ENCODE data around the gene TYW1B. TPM values are rescaled to one million over a fixed set of nuclear protein-coding genes. Genes with fewer than 3 reads are reported as not detected.
A peak's percentile ranks its signal among the peaks of the same experiment; 100 is the strongest.
"Not testable (repeated sequence)": the region's sequence is repeated elsewhere in the genome, so short reads cannot be mapped to it uniquely, and the experiment has no call there.

TYW1B gene
- total RNA-seq, 1 experiment from 2014 or later = 3.0 TPM

DNA sequence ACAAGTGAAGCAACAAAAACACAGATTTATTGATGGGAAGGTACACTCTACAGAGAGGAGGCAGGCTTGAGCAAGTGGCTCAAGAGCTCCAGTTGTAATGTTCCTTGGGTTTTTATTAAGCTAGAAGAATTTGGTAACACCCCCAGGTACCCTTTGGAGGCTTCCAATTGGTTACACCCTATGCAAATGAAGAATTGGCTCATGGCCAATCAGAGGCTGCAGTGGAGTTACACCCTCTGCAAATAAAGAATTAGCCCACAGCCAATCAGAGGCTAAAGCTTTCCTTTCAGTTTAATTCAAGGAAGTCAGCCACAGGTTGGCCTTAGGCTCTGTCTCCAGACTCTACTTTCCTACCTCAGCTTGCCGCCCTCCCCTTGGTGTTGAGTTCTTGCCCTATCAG is 10.3 kb downstream of the TYW1B start:
- intact Hi-C loops (cut with micrococcal nuclease; ENCODE audit: unreplicated experiment); H3K4me2 ChIP-seq; H3K27me3 ChIP-seq (ENCODE audit: insufficient read depth, low read depth); H3K9me3 ChIP-seq (ENCODE audit: insufficient read depth, low read depth); POLR2A ChIA-PET (ENCODE audit: unreplicated experiment); H3K27ac ChIP-seq; H3F3A ChIP-seq (ENCODE audit: insufficient read depth, low read depth); H3K79me2 ChIP-seq (ENCODE audit: low read depth); CTCF ChIA-PET; H2AFZ ChIP-seq; H3K4me3 ChIP-seq; H3K36me3 ChIP-seq (ENCODE audit: low read depth); H3K9me2 ChIP-seq (ENCODE audit: insufficient read depth); BruUV-seq (replicated peaks); H3K4me1 ChIP-seq (replicated peaks; ENCODE audit: insufficient read depth); H4K20me1 ChIP-seq (ENCODE audit: insufficient read depth): not testable (repeated sequence)
- DNase-seq = peak in 1 of 2 experiments; percentile 58

DNA sequence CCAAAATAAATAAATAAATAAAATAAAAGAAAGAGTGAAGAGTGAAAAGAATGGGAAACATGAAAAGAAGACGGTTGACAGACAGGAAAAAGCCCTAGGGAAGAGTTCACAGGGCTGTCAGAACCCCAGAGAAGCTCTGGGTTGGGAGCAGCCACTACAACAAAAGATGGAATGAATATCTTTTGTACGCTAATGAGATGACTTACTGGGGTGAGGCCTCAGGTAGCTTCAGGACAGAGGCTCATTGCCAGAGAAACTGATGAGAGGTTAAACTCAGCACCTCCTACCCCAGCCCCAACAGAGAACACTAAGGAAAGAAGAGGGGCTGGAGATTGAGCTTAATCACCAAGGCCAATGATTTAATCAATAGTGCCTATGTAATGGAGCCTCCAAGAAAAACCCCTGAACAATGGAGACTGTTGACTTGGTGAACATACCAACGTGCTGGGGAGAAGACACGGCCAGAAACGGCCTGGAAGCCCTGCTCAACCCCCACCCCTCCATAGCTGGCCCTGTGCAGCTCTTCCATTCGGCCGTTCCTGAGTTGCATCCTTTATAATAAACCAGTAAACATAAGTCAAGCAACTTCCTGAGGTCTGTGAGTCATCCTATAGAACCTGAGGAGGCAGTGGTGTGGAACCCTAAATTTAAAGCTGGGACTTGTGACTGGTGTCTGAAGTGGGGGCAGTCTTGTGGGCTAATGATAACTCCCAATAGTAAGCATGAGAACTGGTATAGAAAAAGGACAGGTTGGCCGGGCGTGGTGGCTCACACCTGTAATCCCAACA is 11.4 kb downstream of the TYW1B start:
- H3K79me2 ChIP-seq (ENCODE audit: low read depth); H2AFZ ChIP-seq; DNase-seq; H4K20me1 ChIP-seq (ENCODE audit: insufficient read depth); H3K9me3 ChIP-seq (ENCODE audit: insufficient read depth, low read depth); intact Hi-C loops (cut with micrococcal nuclease; ENCODE audit: unreplicated experiment); H3K4me1 ChIP-seq (replicated peaks; ENCODE audit: insufficient read depth); POLR2A ChIA-PET (ENCODE audit: unreplicated experiment); CTCF ChIA-PET; H3K27ac ChIP-seq; H3K9me2 ChIP-seq (ENCODE audit: insufficient read depth); H3K4me3 ChIP-seq; H3K36me3 ChIP-seq (ENCODE audit: low read depth); H3F3A ChIP-seq (ENCODE audit: insufficient read depth, low read depth); H3K27me3 ChIP-seq (ENCODE audit: insufficient read depth, low read depth); BruUV-seq (replicated peaks); H3K4me2 ChIP-seq: not testable (repeated sequence)

DNA sequence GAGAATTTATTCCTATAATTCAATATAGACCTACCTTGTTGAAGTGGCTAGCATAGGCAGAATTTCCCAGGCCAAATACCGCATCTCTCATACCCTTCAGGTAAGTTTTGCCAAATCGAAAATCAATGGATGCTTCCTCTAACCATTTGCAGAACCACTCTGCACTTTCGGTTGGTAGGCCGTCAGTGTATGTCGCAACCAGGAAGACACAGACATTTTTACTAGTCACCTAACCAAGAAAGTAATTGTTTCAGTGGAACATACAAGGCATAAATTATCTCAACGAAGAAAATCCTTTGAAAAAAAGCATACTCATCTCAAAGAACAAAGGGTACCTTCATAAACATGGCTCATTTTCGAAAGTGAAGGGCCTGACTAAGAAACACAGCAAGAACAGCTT is 17.6 kb downstream of the TYW1B start:
- intact Hi-C loops (cut with micrococcal nuclease; ENCODE audit: unreplicated experiment); CTCF ChIA-PET; H3F3A ChIP-seq (ENCODE audit: insufficient read depth, low read depth); H3K27me3 ChIP-seq (ENCODE audit: insufficient read depth, low read depth); H3K4me1 ChIP-seq (replicated peaks; ENCODE audit: insufficient read depth); H3K9me2 ChIP-seq (ENCODE audit: insufficient read depth); DNase-seq; H3K9me3 ChIP-seq (ENCODE audit: insufficient read depth, low read depth); H3K4me2 ChIP-seq; POLR2A ChIA-PET (ENCODE audit: unreplicated experiment); H3K36me3 ChIP-seq (ENCODE audit: low read depth); H3K27ac ChIP-seq; H2AFZ ChIP-seq; H3K4me3 ChIP-seq; H4K20me1 ChIP-seq (ENCODE audit: insufficient read depth); H3K79me2 ChIP-seq (ENCODE audit: low read depth); BruUV-seq (replicated peaks): not testable (repeated sequence)

GRCh38 chr7:72808511-72808910 is 19.5 kb downstream of the TYW1B start:
- BruUV-seq (replicated peaks); H3F3A ChIP-seq (ENCODE audit: insufficient read depth, low read depth); H3K9me3 ChIP-seq (ENCODE audit: insufficient read depth, low read depth); H3K27ac ChIP-seq; H3K4me2 ChIP-seq; H3K36me3 ChIP-seq (ENCODE audit: low read depth); H3K79me2 ChIP-seq (ENCODE audit: low read depth); DNase-seq; H3K4me1 ChIP-seq (replicated peaks; ENCODE audit: insufficient read depth); H3K27me3 ChIP-seq (ENCODE audit: insufficient read depth, low read depth); H3K4me3 ChIP-seq; H3K9me2 ChIP-seq (ENCODE audit: insufficient read depth); intact Hi-C loops (cut with micrococcal nuclease; ENCODE audit: unreplicated experiment); H2AFZ ChIP-seq; POLR2A ChIA-PET (ENCODE audit: unreplicated experiment); H4K20me1 ChIP-seq (ENCODE audit: insufficient read depth): not testable (repeated sequence)
- CTCF ChIA-PET = interaction anchor here (0.7 kb wide), 1 partner anchor 341 kb away, joined by 3 read pairs; no protein-coding TSS in a partner anchor

- DNase-seq; H3K9me3 ChIP-seq (ENCODE audit: insufficient read depth, low read depth); POLR2A ChIA-PET (ENCODE audit: unreplicated experiment); H3K36me3 ChIP-seq (ENCODE audit: low read depth); BruUV-seq (replicated peaks); intact Hi-C loops (cut with micrococcal nuclease; ENCODE audit: unreplicated experiment); H4K20me1 ChIP-seq (ENCODE audit: insufficient read depth); H3K79me2 ChIP-seq (ENCODE audit: low read depth); H3K27ac ChIP-seq; H3K9me2 ChIP-seq (ENCODE audit: insufficient read depth); H3F3A ChIP-seq (ENCODE audit: insufficient read depth, low read depth); H2AFZ ChIP-seq; H3K4me3 ChIP-seq; H3K4me2 ChIP-seq; H3K27me3 ChIP-seq (ENCODE audit: insufficient read depth, low read depth); CTCF ChIA-PET; H3K4me1 ChIP-seq (replicated peaks; ENCODE audit: insufficient read depth): not testable (repeated sequence)
Observed at GRCh38 chr7:72806851-72807250, 21.1 kb downstream of the TYW1B start.
